GM19239 (cell line): ENCODE results near the gene BTBD3.

Experiments used
- DNase-seq: peaks from one replicate; pipeline ENCODE4 v3.0.0; 2011; ENCODE audit warnings: low spot score; ENCODE audit not compliant: insufficient read length
- FAIRE-seq: peaks from 2 replicates; lab custom pipeline; 2011; peaks lifted over from hg19 to GRCh38; lab: Jason Lieb, UNC

BTBD3 gene

DNA sequence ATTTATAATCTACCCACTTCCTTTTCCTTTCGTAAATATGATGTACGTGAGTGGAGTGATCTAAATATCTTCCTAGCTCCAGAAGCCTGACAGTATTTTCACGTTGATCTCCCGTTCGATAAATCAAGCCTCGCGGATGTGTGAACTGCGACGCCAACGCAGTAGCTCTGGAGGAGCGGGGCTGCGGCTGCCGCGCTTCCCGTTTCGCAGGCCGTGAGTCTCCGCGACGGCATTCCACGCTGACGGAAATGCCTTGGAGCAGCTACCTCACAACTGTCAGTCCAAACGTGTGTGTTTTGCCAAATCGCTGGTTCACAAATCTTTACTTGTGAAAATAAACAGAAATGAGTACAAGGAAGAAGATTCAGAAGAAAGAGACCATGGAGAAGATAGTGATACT is 41.2 kb downstream of the BTBD3 start:
- FAIRE-seq (no peak), DNase-seq (no peak)

DNA sequence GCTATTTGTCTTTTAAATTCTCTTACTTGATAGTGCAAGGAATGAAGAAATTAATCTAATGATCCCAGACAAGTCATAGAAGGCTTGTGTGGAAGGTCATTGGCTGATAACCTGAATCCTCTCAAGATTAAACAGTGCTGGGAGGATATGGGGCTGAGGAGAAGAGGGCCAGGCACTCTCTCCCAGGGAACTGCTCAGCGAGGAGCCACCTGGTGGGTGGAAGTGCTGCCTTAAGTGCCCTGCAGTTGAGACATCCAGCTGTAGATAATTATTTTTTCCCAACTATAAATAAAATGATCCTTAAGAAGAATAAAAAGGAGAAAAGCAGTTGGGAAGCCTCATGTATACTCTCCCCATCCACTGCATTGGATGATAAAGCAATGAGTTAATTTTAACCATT is 47.9 kb downstream of the BTBD3 start:
- FAIRE-seq (no peak), DNase-seq (no peak)

DNA sequence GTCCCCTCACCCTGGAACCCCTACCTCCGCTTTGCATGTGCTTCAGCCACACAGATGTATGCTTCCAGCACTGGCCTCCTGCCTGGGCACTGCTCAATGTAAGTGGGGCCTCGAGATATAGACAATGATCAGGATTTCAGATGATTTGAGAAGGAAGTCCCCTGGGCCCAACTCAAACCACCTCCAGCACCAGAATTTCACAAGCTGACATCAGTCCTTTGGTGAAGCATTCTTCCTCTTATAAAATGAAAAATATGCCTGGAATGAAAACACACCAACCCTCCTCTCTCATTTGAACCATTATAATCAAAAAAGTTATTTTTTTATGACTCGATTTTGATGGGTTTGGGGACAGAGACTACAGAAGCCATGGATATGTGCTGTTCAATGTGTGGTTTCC is 48.5 kb downstream of the BTBD3 start:
- FAIRE-seq, result no peak

DNA sequence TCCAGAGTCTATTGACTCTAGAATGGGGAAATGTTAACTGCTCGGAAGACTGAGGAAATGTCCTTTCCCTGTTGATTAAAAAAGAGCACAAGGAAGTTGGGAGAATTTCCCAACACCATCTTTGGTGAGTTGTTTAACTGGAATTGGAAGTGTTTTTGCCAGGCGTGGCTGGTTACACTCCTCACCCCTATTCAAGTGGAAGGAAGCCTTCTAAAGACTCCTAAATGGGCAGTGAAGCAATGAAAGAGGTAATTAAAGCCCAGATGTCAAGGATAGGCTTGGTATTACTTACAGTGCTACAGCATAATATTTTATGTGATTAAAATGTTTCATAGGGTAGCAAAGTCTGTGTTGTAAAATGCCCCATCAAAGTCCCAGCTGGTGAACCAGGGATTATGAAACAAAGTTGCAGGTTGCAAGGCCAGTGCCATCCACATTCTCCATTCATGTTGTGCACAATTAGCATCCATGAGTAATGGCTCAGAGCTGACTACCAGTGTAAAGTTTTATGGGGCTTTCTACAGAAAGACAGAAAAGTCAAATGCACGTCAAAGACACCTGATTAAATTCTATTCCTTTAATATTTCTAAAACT is 52.6 kb downstream of the BTBD3 start:
- FAIRE-seq, result no peak
- DNase-seq, result no peak

More for the DNA sequence above, 48.5 kb downstream of the BTBD3 start:
- DNase-seq, result no peak

DNA sequence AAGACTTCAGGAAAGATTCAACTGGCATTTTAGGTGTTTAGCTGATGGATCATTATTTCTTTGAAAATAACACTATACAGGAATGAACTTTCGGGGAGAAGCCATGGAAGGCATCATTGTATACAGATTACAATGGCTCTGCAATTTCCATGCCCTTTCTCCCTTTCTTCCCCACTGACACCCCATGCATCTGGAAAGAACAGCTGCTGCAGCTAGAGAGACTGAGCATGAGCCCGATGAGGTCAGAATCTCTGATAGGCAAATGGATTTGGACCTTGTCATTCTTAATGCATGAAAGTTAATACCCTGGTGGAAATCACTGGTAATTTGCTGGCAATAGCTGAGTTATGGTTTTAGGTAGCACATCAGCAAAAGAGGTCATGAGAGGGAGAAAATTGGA is 54.8 kb downstream of the BTBD3 start:
- DNase-seq (no peak), FAIRE-seq (no peak)
